LNCaP clone FGC (cell line): Measurements from ENCODE around the gene IRF2.

Experiments used
- DNase-seq: peaks from one replicate; pipeline ENCODE4 v3.0.0-alpha.2; 2011; ENCODE audit warnings: low read depth
- H3K4me3 ChIP-seq: 2 replicates; pipeline ENCODE4 v1.5.1; 2011; ENCODE audit warnings: mild to moderate bottlenecking, low read depth, low read length, control low read depth
- TF ChIP-seq, protein P1 (sequence below): IDR thresholded peaks from 2 replicates; pipeline ENCODE4 v1.5.1; 2012; ENCODE audit warnings: mild to moderate bottlenecking; ENCODE audit not compliant: control insufficient read depth, insufficient read depth; ENCODE audit errors: extremely low read depth

Gene IRF2

DNA sequence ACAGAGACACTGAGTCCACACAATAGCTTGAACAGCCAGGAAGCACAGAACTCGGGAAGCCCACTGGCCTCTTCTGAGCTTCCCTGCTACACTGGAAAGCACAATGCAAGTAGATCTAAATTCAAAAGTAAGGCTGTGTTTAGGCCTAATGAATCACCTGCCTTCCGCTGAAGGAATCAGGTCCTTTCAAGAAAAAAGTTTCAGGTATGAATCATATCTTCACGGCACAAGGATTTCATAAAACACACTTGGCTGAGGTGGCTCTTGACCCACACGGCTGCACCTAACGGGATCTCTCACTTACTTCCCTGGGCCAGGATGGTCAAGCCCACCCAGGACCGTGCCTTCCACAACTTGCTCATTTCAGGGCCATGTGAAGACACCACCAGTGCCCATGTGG is 59.3 kb downstream of the IRF2 start:
- TF ChIP-seq, protein P1, sequence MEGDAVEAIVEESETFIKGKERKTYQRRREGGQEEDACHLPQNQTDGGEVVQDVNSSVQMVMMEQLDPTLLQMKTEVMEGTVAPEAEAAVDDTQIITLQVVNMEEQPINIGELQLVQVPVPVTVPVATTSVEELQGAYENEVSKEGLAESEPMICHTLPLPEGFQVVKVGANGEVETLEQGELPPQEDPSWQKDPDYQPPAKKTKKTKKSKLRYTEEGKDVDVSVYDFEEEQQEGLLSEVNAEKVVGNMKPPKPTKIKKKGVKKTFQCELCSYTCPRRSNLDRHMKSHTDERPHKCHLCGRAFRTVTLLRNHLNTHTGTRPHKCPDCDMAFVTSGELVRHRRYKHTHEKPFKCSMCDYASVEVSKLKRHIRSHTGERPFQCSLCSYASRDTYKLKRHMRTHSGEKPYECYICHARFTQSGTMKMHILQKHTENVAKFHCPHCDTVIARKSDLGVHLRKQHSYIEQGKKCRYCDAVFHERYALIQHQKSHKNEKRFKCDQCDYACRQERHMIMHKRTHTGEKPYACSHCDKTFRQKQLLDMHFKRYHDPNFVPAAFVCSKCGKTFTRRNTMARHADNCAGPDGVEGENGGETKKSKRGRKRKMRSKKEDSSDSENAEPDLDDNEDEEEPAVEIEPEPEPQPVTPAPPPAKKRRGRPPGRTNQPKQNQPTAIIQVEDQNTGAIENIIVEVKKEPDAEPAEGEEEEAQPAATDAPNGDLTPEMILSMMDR, result no peak
- no peak for DNase-seq
- H3K4me3 ChIP-seq, result no peak overlapping the region

DNA sequence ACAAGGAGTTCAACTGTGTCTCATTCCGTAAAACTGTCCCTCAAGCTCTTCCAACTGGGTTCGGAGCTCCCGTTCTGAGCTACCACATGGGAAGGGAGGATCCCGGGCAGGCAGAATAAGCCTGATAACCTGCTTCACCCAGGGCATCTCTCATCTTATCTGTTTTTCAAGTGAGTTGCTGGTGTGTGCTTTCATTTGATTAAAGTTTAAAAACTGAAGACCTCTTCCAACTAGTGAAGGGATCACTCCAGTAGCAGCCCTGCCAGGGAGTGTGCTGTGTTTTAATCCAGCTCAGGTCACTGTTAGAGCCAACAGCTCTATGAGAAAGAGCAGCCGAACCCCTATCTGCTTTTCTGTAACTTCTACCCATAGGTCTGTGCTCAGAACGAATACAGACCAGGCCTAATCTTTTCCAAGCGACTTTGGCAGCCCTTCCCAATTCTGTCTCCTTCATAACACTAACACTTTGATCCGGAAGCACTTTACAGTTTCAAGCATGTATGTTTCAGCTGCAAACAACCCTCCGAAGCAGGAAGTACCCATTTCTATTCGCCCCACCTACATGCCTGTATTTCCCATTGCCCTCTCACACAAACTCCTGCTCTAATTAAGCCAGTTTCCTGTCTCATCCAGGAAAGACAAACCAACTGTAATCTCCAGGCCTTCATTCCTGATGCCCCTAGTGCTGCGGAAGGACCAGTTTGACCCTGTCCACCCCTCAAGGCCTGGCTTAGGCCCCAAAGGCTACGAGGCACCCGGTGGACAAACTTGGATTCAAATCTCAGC is 60.9 kb downstream of the IRF2 start:
- no peak overlapping the region for H3K4me3 ChIP-seq
- TF ChIP-seq, protein P1, result no peak
- no peak for DNase-seq

- no peak for DNase-seq
- no peak overlapping the region for H3K4me3 ChIP-seq
- TF ChIP-seq, protein P1, result no peak
Observed at GRCh38 chr4:184410748-184411147, 63.6 kb downstream of the IRF2 start.

GRCh38 chr4:184409911-184410692 is 64.2 kb downstream of the IRF2 start:
- DNase-seq, result no peak
- TF ChIP-seq, protein P1, result no peak
- H3K4me3 ChIP-seq, result no peak overlapping the region

- TF ChIP-seq, protein P1, result no peak
- no peak for DNase-seq
- H3K4me3 ChIP-seq, result no peak overlapping the region
Observed at GRCh38 chr4:184409502-184409901, 64.8 kb downstream of the IRF2 start.

- TF ChIP-seq, protein P1, result no peak
- no peak overlapping the region for H3K4me3 ChIP-seq
- DNase-seq, result no peak
Observed at GRCh38 chr4:184408684-184409081, 65.7 kb downstream of the IRF2 start.
